IMR-90 (cell line): ENCODE data around the gene RNF223.

Experiments
- BHLHE40 ChIP-seq: fragments of 150-350 bp; IDR thresholded peaks from 2 replicates; pipeline ENCODE4 v1.6.1; 2016; ENCODE audit warnings: mild to moderate bottlenecking, low read depth, low read length
- CEBPB ChIP-seq: IDR thresholded peaks from 2 replicates; pipeline ENCODE4 v1.6.1; 2012; ENCODE audit warnings: low read depth, low read length, improper control_type of control experiment
- CHD1 ChIP-seq: IDR thresholded peaks from 2 replicates; pipeline ENCODE4 v1.6.1; 2012; ENCODE audit warnings: low read depth, low read length, improper control_type of control experiment
- FOS ChIP-seq: fragments of 150-350 bp; IDR thresholded peaks from 2 replicates; pipeline ENCODE4 v1.6.1; 2016; ENCODE audit warnings: low read depth, low read length
- MAFK ChIP-seq: IDR thresholded peaks from 2 replicates; pipeline ENCODE4 v1.6.1; 2012; ENCODE audit warnings: low read depth, low read length, improper control_type of control experiment
- MAZ ChIP-seq: IDR thresholded peaks from 2 replicates; pipeline ENCODE4 v1.6.1; 2012; ENCODE audit warnings: low read depth, mild to moderate bottlenecking, low read length, improper control_type of control experiment, moderate library complexity, borderline replicate concordance
- MXI1 ChIP-seq: IDR thresholded peaks from 2 replicates; pipeline ENCODE4 v1.6.1; 2012; ENCODE audit warnings: low read depth, mild to moderate bottlenecking, low read length, moderate library complexity, borderline replicate concordance
- POLR2A ChIP-seq: IDR thresholded peaks from 2 replicates; pipeline ENCODE4 v1.6.1; 2012; ENCODE audit warnings: mild to moderate bottlenecking, low read depth, low read length
- RAD21 ChIP-seq: IDR thresholded peaks from 2 replicates; pipeline ENCODE4 v1.6.1; 2012; ENCODE audit warnings: low read length, improper control_type of control experiment
- RFX5 ChIP-seq: IDR thresholded peaks from 2 replicates; pipeline ENCODE4 v1.8.0; 2012; ENCODE audit warnings: low read depth, mild to moderate bottlenecking, low read length, moderate library complexity
- SMC3 ChIP-seq: fragments of 150-350 bp; IDR thresholded peaks from 2 replicates; pipeline ENCODE4 v1.6.1; 2016; ENCODE audit warnings: low read depth, mild to moderate bottlenecking, antibody characterized with exemption, low read length, moderate library complexity
- TF ChIP-seq, protein P1 (sequence below): conservative IDR thresholded peaks from 2 replicates; pipeline ENCODE4 v1.5.1; 2012; ENCODE audit warnings: mild to moderate bottlenecking, low read depth, low read length, improper control_type of control experiment
- TF ChIP-seq, protein P2 (sequence below): fragments of 150-350 bp; IDR thresholded peaks from 2 replicates; pipeline ENCODE4 v1.6.1; 2016; ENCODE audit warnings: low read depth, mild to moderate bottlenecking, low read length, moderate library complexity, borderline replicate concordance

DNA sequence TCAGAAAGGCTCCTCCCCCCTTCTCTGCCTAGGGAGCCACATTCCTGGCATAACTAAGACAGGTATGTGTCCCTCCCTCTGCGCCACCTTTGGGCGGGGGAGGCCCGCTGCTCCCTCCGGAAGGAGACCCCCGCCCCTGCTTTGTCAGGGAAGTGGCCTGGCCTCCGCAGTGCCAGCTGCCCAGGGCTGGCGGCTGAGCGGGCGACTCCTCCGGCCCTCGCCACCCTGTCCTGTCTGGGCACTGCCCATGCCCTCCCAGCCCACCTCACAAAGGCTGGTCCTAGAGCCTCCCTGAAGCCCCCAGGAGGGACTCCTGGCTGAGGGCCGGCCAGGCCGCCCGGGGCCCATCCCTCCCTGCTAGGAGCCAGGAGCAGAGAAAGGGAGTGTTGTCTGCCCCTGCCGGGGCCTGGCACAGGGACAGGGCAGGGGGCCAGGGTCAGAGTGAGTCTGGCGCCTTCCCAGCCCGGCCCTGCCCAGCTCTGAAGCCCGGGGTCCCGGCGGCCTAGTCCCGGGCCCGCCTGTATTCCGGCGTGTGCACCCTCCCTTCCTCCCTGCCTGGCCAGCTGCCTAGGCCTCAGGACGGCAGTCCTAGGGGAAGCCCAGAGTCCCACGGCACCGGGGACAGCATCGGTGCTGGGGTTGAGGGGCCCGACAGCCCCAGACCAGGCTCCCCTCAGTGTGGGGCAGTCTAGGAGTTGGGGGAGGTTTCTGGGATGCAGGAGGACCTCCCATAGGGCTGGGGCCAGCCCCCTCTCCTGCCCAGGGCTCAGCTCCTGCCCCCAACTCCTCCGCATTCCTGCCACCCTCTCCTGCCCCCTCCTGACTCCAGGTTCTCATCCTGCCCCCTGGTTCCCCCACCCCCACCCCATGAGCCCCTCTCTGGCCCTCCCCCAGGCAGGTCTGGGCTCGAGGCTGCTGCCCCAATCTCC lies 49.1 kb downstream of the RNF223 start:
- TF ChIP-seq POLR2A (no peak), SMC3 (no peak), CHD1 (no peak), RAD21 (no peak), MAZ (no peak), BHLHE40 (no peak), MAFK (no peak), RFX5 (no peak), CEBPB (no peak), MXI1 (no peak), FOS (no peak)
- TF ChIP-seq, protein P1, sequence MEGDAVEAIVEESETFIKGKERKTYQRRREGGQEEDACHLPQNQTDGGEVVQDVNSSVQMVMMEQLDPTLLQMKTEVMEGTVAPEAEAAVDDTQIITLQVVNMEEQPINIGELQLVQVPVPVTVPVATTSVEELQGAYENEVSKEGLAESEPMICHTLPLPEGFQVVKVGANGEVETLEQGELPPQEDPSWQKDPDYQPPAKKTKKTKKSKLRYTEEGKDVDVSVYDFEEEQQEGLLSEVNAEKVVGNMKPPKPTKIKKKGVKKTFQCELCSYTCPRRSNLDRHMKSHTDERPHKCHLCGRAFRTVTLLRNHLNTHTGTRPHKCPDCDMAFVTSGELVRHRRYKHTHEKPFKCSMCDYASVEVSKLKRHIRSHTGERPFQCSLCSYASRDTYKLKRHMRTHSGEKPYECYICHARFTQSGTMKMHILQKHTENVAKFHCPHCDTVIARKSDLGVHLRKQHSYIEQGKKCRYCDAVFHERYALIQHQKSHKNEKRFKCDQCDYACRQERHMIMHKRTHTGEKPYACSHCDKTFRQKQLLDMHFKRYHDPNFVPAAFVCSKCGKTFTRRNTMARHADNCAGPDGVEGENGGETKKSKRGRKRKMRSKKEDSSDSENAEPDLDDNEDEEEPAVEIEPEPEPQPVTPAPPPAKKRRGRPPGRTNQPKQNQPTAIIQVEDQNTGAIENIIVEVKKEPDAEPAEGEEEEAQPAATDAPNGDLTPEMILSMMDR, result no peak
- TF ChIP-seq, protein P2, sequence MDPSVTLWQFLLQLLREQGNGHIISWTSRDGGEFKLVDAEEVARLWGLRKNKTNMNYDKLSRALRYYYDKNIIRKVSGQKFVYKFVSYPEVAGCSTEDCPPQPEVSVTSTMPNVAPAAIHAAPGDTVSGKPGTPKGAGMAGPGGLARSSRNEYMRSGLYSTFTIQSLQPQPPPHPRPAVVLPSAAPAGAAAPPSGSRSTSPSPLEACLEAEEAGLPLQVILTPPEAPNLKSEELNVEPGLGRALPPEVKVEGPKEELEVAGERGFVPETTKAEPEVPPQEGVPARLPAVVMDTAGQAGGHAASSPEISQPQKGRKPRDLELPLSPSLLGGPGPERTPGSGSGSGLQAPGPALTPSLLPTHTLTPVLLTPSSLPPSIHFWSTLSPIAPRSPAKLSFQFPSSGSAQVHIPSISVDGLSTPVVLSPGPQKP, result no peak
